NK-92 (cell line): ENCODE data around the gene CEACAM21.

Source experiments
- DNase-seq: peaks from one replicate; lab custom pipeline; 2025; ENCODE audit not compliant: unreplicated experiment; lab: John Stamatoyannopoulos, UW

CEACAM21 gene

GRCh38 chr19:41575998-41576397 is at the start of gene CEACAM21:
CEACAM21 (plus strand) TSS chr19:41576166; CDS start chr19:41576275, 109 bp downstream.
- no peak for DNase-seq

- DNase-seq: no peak
These were observed 48.9 kb upstream of the CEACAM21 start for GRCh38 chr19:41527089-41527488.

GRCh38 chr19:41528106-41528505 is 47.9 kb upstream of the CEACAM21 start:
- DNase-seq: no peak

- DNase-seq: no peak
These were observed 46.3 kb upstream of the CEACAM21 start for GRCh38 chr19:41529484-41530183.

GRCh38 chr19:41530184-41530534 is 45.8 kb upstream of the CEACAM21 start:
- DNase-seq: no peak

- DNase-seq: no peak
These were observed 45.1 kb upstream of the CEACAM21 start for GRCh38 chr19:41530761-41531301.

GRCh38 chr19:41531438-41532311 is 44.3 kb upstream of the CEACAM21 start:
- no peak for DNase-seq

- DNase-seq: no peak
These were observed 43.4 kb upstream of the CEACAM21 start for GRCh38 chr19:41532526-41532925.

- no peak for DNase-seq
These were observed 42.2 kb upstream of the CEACAM21 start for GRCh38 chr19:41533671-41534215.

GRCh38 chr19:41535029-41535622 is 40.8 kb upstream of the CEACAM21 start:
- no peak for DNase-seq

GRCh38 chr19:41537789-41538188 is 38.2 kb upstream of the CEACAM21 start:
- DNase-seq: no peak

GRCh38 chr19:41540041-41540695 is 35.8 kb upstream of the CEACAM21 start:
- DNase-seq: no peak

- DNase-seq: no peak
These were observed 33.9 kb upstream of the CEACAM21 start for GRCh38 chr19:41541990-41542584.

- no peak for DNase-seq
These were observed 33.3 kb upstream of the CEACAM21 start for GRCh38 chr19:41542622-41543021.

- DNase-seq: no peak
These were observed 32.4 kb upstream of the CEACAM21 start for GRCh38 chr19:41543582-41543981.

- no peak for DNase-seq
These were observed 30.4 kb upstream of the CEACAM21 start for GRCh38 chr19:41545547-41545946.

- DNase-seq: no peak
These were observed 29.6 kb upstream of the CEACAM21 start for GRCh38 chr19:41546386-41546789.

GRCh38 chr19:41546961-41547360 is 29.0 kb upstream of the CEACAM21 start:
- no peak for DNase-seq

- no peak for DNase-seq
These were observed 28.4 kb upstream of the CEACAM21 start for GRCh38 chr19:41547569-41547968.

GRCh38 chr19:41548047-41548446 is 27.9 kb upstream of the CEACAM21 start:
- DNase-seq: no peak
